Measurements from ENCODE around the gene ATRN.
"Not testable (repeated sequence)": the region's sequence is repeated elsewhere in the genome, so short reads cannot be mapped to it uniquely, and the experiment has no call there.

Gene ATRN

GRCh38 chr20:3514012-3514642 is 43.3 kb downstream of the ATRN start:
- no peak for DNase-seq

- DNase-seq = no peak
Measured at GRCh38 chr20:3515379-3516170, 44.8 kb downstream of the ATRN start.

- DNase-seq = no peak
Measured at GRCh38 chr20:3521852-3522740, 51.3 kb downstream of the ATRN start.

GRCh38 chr20:3524696-3525095 is 53.9 kb downstream of the ATRN start:
- DNase-seq = not testable (repeated sequence)

- no peak for DNase-seq
Measured at GRCh38 chr20:3532089-3532615, 61.3 kb downstream of the ATRN start.

- DNase-seq = not testable (repeated sequence)
Measured at GRCh38 chr20:3537733-3538132, 66.9 kb downstream of the ATRN start.

GRCh38 chr20:3539311-3540107 is 68.7 kb downstream of the ATRN start:
- DNase-seq = no peak

GRCh38 chr20:3541887-3542721 is 71.3 kb downstream of the ATRN start:
- no peak for DNase-seq

GRCh38 chr20:3543901-3544507 is 73.2 kb downstream of the ATRN start:
- DNase-seq = no peak

- no peak for DNase-seq
Measured at GRCh38 chr20:3545401-3545925, 74.6 kb downstream of the ATRN start.

GRCh38 chr20:3547906-3548305 is 77.1 kb downstream of the ATRN start:
- DNase-seq = no peak

- DNase-seq = no peak
Measured at GRCh38 chr20:3550837-3551236, 80.0 kb downstream of the ATRN start.

- DNase-seq = no peak
Measured at GRCh38 chr20:3551681-3552434, 81.0 kb downstream of the ATRN start.

- no peak for DNase-seq
Measured at GRCh38 chr20:3553663-3554062, 82.8 kb downstream of the ATRN start.

GRCh38 chr20:3557237-3557785 is 86.5 kb downstream of the ATRN start:
- DNase-seq = peak in 1 of 56 donors; percentile 6

GRCh38 chr20:3559231-3559630 is 88.4 kb downstream of the ATRN start:
- DNase-seq = no peak

GRCh38 chr20:3559637-3560036 is 88.8 kb downstream of the ATRN start:
- DNase-seq = no peak

- DNase-seq = no peak
Measured at GRCh38 chr20:3560162-3560561, 89.3 kb downstream of the ATRN start.

Measured in amygdala (tissue), 56 donors.